Thyroid gland (tissue), 4 donors: ENCODE data around the gene TMEM131. TPM values are rescaled to one million over a fixed set of nuclear protein-coding genes. Genes with fewer than 3 reads are reported as not detected.
"Not testable (repeated sequence)": the region's sequence is repeated elsewhere in the genome, so short reads cannot be mapped to it uniquely, and the experiment has no call there.

ENCODE experiments used
- DNase-seq, 2 donors: peaks; one replicate each; pipeline ENCODE4 v3.0.0-alpha.2; 2019
- H3K27ac ChIP-seq, 3 donors: fragments of 200-600 bp; sonication (generic); 1 replicate in 2 of 3; 2 replicates in 1 of 3; pipeline ENCODE4 v1.5.1; 2016 to 2019; ENCODE audit warnings: mild to moderate bottlenecking in 1 of 3, moderate library complexity in 1 of 3
- H3K27me3 ChIP-seq: fragments of 200-600 bp; sonication (generic); one replicate; pipeline ENCODE4 v1.5.1; 2019
- H3K36me3 ChIP-seq, 2 donors: fragments of 200-600 bp; sonication (generic); one replicate each; pipeline ENCODE4 v1.5.1; 2016 to 2019
- H3K4me1 ChIP-seq, 2 donors: fragments of 200-600 bp; sonication (generic); one replicate each; pipeline ENCODE4 v1.5.1; 2017 to 2019
- H3K4me3 ChIP-seq, 3 donors: fragments of 200-600 bp; sonication (generic); replicated peaks in 1 of 3; 1 replicate in 2 of 3; 2 replicates in 1 of 3; pipeline ENCODE4 v1.5.1; 2016; ENCODE audit warnings: mild to moderate bottlenecking in 1 of 3
- H3K9me3 ChIP-seq: fragments of 200-600 bp; sonication (generic); one replicate; pipeline ENCODE4 v1.5.1; 2017
- CTCF ChIP-seq, 6 experiments: fragments of 200-600 bp in 3 of 6; fragments of 450-650 bp in 3 of 6; sonication (generic) in 3 of 6; IDR thresholded peaks; one replicate each; pipeline ENCODE4 v1.5.1; 2016 to 2019; ENCODE audit warnings: antibody characterized with exemption in 6 of 6, mild to moderate bottlenecking in 2 of 6, inconsistent platforms in 1 of 6, moderate library complexity in 1 of 6
- POLR2A ChIP-seq, 2 donors: fragments of 450-650 bp; IDR thresholded peaks; one replicate each; pipeline ENCODE4 v1.6.1; 2017; ENCODE audit warnings: antibody characterized with exemption in 2 of 2, mild to moderate bottlenecking in 2 of 2, moderate library complexity in 1 of 2
- WGBS, 2 donors: methylation state at CpG; one replicate each; pipeline ENCODE4 v1.1.5; 2017; 5-methylcytosine and 5-hydroxymethylcytosine counted together
- intact Hi-C: fragments of 100-400 bp; cut with DNase I; formaldehyde crosslinking; loops from one replicate; pipeline ENCODE4 v1.15.1; 2023
- total RNA-seq, 4 donors: library from RNA; depleted of rRNA; stranded (reverse); fragments of >200 nt; gene quantifications; one replicate each; pipeline ENCODE4 v1.2.3, GENCODE V29; 2016

TMEM131 gene
- total RNA-seq, 4 donors from 2014 or later = 28.6 to 47.0 (median 35.2) TPM

- H3K27me3 ChIP-seq = no peaks in the 10 kb centered on the region
- no peaks in the 10 kb centered on the region for H3K4me1 ChIP-seq
- H3K9me3 ChIP-seq = no peaks in the 10 kb centered on the region
- no peak within 1 kb of the TSS for H3K4me3 ChIP-seq
- 76 to 80% methylated on average over 14 to 16 of the region's 21 CpGs for WGBS, 2 donors
- no peaks in the 10 kb centered on the region for H3K36me3 ChIP-seq
- intact Hi-C loops = no loop called here
- no peak within 1 kb of the TSS for H3K27ac ChIP-seq
- TF ChIP-seq POLR2A (IDR thresholded peaks at IDR 0.05) (no peak), CTCF (IDR thresholded peaks at IDR 0.05) (no peak)
- no peak for DNase-seq
Observed at GRCh38 chr2:97713296-97714083, 282.3 kb downstream of the TMEM131 start, which contains the start of gene ZAP70. Gene ZAP70 (plus strand): TSS chr2:97713576. CDS start chr2:97724037, 10,461 bp downstream.

- Histone ChIP-seq H3K27ac (no peak overlapping the region), H3K36me3 (no peaks in the 10 kb centered on the region), H3K27me3 (no peaks in the 10 kb centered on the region), H3K9me3 (no peaks in the 10 kb centered on the region), H3K4me1 (no peaks in the 10 kb centered on the region), H3K4me3 (no peak overlapping the region)
- no peak for TF ChIP-seq POLR2A (IDR thresholded peaks at IDR 0.05)
- no peak for DNase-seq
- intact Hi-C loops = no loop called here
- WGBS, 2 donors = 64 to 79% methylated on average over 7 to 11 of the region's 11 CpGs
Observed at GRCh38 chr2:97712693-97713295, 283.0 kb downstream of the TMEM131 start.

- H3K9me3 ChIP-seq, DNase-seq, H3K27me3 ChIP-seq, H3K27ac ChIP-seq, intact Hi-C loops, H3K4me3 ChIP-seq, H3K36me3 ChIP-seq, H3K4me1 ChIP-seq: not testable (repeated sequence)
- 57 to 58% methylated on average over 9 of the region's 9 CpGs for WGBS, 2 donors
Observed at GRCh38 chr2:97712175-97712574, 283.6 kb downstream of the TMEM131 start.

- intact Hi-C loops = no loop called here
- Histone ChIP-seq H3K4me1 (no peaks in the 10 kb centered on the region), H3K27ac (no peak overlapping the region), H3K9me3 (no peaks in the 10 kb centered on the region), H3K4me3 (no peak overlapping the region), H3K36me3 (no peaks in the 10 kb centered on the region), H3K27me3 (no peaks in the 10 kb centered on the region)
- no peak for TF ChIP-seq CTCF (IDR thresholded peaks at IDR 0.05)
- no peak for TF ChIP-seq POLR2A (IDR thresholded peaks at IDR 0.05)
- WGBS, 2 donors = 80 to 87% methylated on average over 6 of the region's 6 CpGs
- DNase-seq = no peak
Observed at GRCh38 chr2:97711394-97711711, 284.4 kb downstream of the TMEM131 start.

- WGBS, 2 donors = 80 to 91% methylated on average over 5 to 8 of the region's 8 CpGs
- no peak for DNase-seq
- intact Hi-C loops = no loop called here
Observed at GRCh38 chr2:97708608-97709007, 287.1 kb downstream of the TMEM131 start.

More at GRCh38 chr2:97708608-97709007, 287.1 kb downstream of the TMEM131 start:
- H3K36me3 ChIP-seq = no peaks in the 10 kb centered on the region
- H3K27me3 ChIP-seq = no peaks in the 10 kb centered on the region
- TF ChIP-seq POLR2A (IDR thresholded peaks at IDR 0.05) (no peak), CTCF (IDR thresholded peaks at IDR 0.05) (no peak)
- no peak overlapping the region for H3K27ac ChIP-seq
- H3K9me3 ChIP-seq = no peaks in the 10 kb centered on the region
- no peaks in the 10 kb centered on the region for H3K4me1 ChIP-seq
- H3K4me3 ChIP-seq = no peak overlapping the region
